CD14-positive monocyte (primary cell): ENCODE measurements around the gene ZC3H15. TPM values are rescaled to one million over a fixed set of nuclear protein-coding genes. Genes with fewer than 3 reads are reported as not detected.

Experiments
- DNase-seq, 3 donors: peaks; one replicate each; pipeline ENCODE4 v3.0.0-alpha.2; 2011 to 2022
- H2AFZ ChIP-seq: 2 replicates; pipeline ENCODE4 v1.6.0; 2012; ENCODE audit warnings: mild to moderate bottlenecking, low read depth, low read length, inconsistent platforms; ENCODE audit not compliant: insufficient read depth, poor library complexity, severe bottlenecking
- H3K27ac ChIP-seq, 2 donors: 1 replicate in 1 of 2; 2 replicates in 1 of 2; pipeline ENCODE4 v1.5.1; 2012 to 2013; ENCODE audit warnings: low read length in 2 of 2, control low read depth in 1 of 2, inconsistent platforms in 1 of 2, low read depth in 1 of 2, mild to moderate bottlenecking in 1 of 2
- H3K27me3 ChIP-seq, 2 donors: one replicate each; pipeline versions ENCODE4 v1.6.0 to v1.6.1; 2011 to 2013; ENCODE audit warnings: low read length in 2 of 2; ENCODE audit not compliant: control insufficient read depth in 2 of 2, insufficient read depth in 2 of 2
- H3K36me3 ChIP-seq, 2 donors: replicated peaks in 1 of 2; 1 replicate in 1 of 2; 2 replicates in 1 of 2; pipeline versions ENCODE4 v1.5.1 to v1.6.1; 2012 to 2013; ENCODE audit warnings: low read length in 2 of 2, control low read depth in 1 of 2, inconsistent platforms in 1 of 2, mild to moderate bottlenecking in 1 of 2; ENCODE audit not compliant: insufficient read depth in 2 of 2, control insufficient read depth in 1 of 2
- H3K4me1 ChIP-seq, 2 donors: 1 replicate in 1 of 2; 2 replicates in 1 of 2; pipeline versions ENCODE4 v1.5.1 to v1.6.1; 2012 to 2013; ENCODE audit warnings: low read length in 2 of 2, control low read depth in 1 of 2, inconsistent platforms in 1 of 2, mild to moderate bottlenecking in 1 of 2, moderate library complexity in 1 of 2; ENCODE audit not compliant: insufficient read depth in 2 of 2, control insufficient read depth in 1 of 2
- H3K4me2 ChIP-seq: replicated peaks from 2 replicates; pipeline ENCODE3; 2012; ENCODE audit warnings: low read length, moderate library complexity, mild to moderate bottlenecking; ENCODE audit not compliant: poor library complexity, severe bottlenecking; ENCODE audit errors: extremely low read depth
- H3K4me3 ChIP-seq, 3 experiments: fragments of 200-600 bp in 1 of 3; sonication (generic) in 1 of 3; replicated peaks in 1 of 3; 1 replicate in 2 of 3; 2 replicates in 1 of 3; pipeline ENCODE4 v1.5.1; 2011 to 2013; ENCODE audit warnings: low read length in 3 of 3, mild to moderate bottlenecking in 3 of 3, control low read depth in 2 of 3, low read depth in 2 of 3, inconsistent platforms in 1 of 3, moderate library complexity in 1 of 3
- H3K79me2 ChIP-seq: 2 replicates; pipeline ENCODE4 v1.6.0; 2012; ENCODE audit warnings: mild to moderate bottlenecking, control low read depth, inconsistent platforms, low read length, moderate library complexity; ENCODE audit not compliant: insufficient read depth
- H3K9ac ChIP-seq: 2 replicates; pipeline ENCODE4 v1.6.0; 2017; ENCODE audit warnings: low read length, mild to moderate bottlenecking; ENCODE audit not compliant: insufficient read depth, poor library complexity, severe bottlenecking
- H3K9me3 ChIP-seq, 2 donors: replicated peaks in 1 of 2; 1 replicate in 1 of 2; 2 replicates in 1 of 2; pipeline versions ENCODE4 v1.5.1 to v1.6.1; 2012 to 2013; ENCODE audit warnings: low read length in 2 of 2, control low read depth in 1 of 2; ENCODE audit not compliant: control insufficient read depth in 1 of 2, insufficient read depth in 1 of 2
- H4K20me1 ChIP-seq: 2 replicates; pipeline ENCODE4 v1.6.0; 2012; ENCODE audit warnings: mild to moderate bottlenecking, low read length, control low read depth, moderate library complexity; ENCODE audit not compliant: insufficient read depth
- H3K27ac Mint-ChIP-seq, 7 donors: one replicate each; pipeline ENCODE4 v1.8.0; 2020; ENCODE audit warnings: mild to moderate bottlenecking in 7 of 7, mixed read lengths in 7 of 7, moderate library complexity in 6 of 7, inconsistent platforms in 2 of 7
- H3K27me3 Mint-ChIP-seq, 3 donors: one replicate each; pipeline ENCODE4 v1.8.0; 2021 to 2022; ENCODE audit warnings: low read depth in 3 of 3, mild to moderate bottlenecking in 3 of 3, mixed read lengths in 3 of 3, moderate library complexity in 3 of 3, inconsistent platforms in 1 of 3
- H3K36me3 Mint-ChIP-seq, 2 donors: one replicate each; pipeline ENCODE4 v1.8.0; 2020; ENCODE audit warnings: mixed read lengths in 2 of 2, inconsistent platforms in 1 of 2, mild to moderate bottlenecking in 1 of 2
- H3K4me1 Mint-ChIP-seq: one replicate; pipeline ENCODE4 v1.8.0; 2020; ENCODE audit warnings: mild to moderate bottlenecking, mixed read lengths
- H3K4me3 Mint-ChIP-seq, 2 donors: one replicate each; pipeline ENCODE4 v1.8.0; 2020; ENCODE audit warnings: mild to moderate bottlenecking in 2 of 2, mixed read lengths in 2 of 2, moderate library complexity in 1 of 2
- H3K9me3 Mint-ChIP-seq, 7 donors: one replicate each; pipeline ENCODE4 v1.8.0; 2020 to 2022; ENCODE audit warnings: mixed read lengths in 7 of 7, mild to moderate bottlenecking in 6 of 7, moderate library complexity in 6 of 7, inconsistent platforms in 2 of 7
- CTCF ChIP-seq: fragments of 200-600 bp; IDR thresholded peaks from one replicate; pipeline ENCODE4 v1.8.0; 2022; ENCODE audit warnings: antibody characterized with exemption, mild to moderate bottlenecking
- WGBS: methylation state at CpG from one replicate; pipeline ENCODE4 v1.1.5; 2013; ENCODE audit warnings: missing lambda C conversion rate; ENCODE audit not compliant: insufficient coverage; 5-methylcytosine and 5-hydroxymethylcytosine counted together
- intact Hi-C, 2 donors: fragments of 100-400 bp; cut with micrococcal nuclease; formaldehyde crosslinking; loops; one replicate each; pipeline versions ENCODE4 v1.15.0 to v1.15.1; 2023
- polyA plus RNA-seq, 3 donors: library from polyadenylated mRNA; depleted of rRNA in 1 of 3; unstranded in 2 of 3; stranded (reverse) in 1 of 3; fragments of 300-500 nt in 2 of 3; fragments of >200 nt in 1 of 3; fragmentation: Illumina TruSeq in 2 of 3; gene quantifications; 1 replicate in 2 of 3; 2 replicates in 1 of 3; pipeline ENCODE4 v1.2.3, GENCODE V29; 2012 to 2021

ZC3H15 gene
- polyA plus RNA-seq, 3 donors: 39.4 to 52.8 (median 40.6) TPM

GRCh38 chr2:186535861-186536260 lies 49.8 kb downstream of the ZC3H15 start:
- intact Hi-C loops: no loop called here
- Histone ChIP-seq H3K79me2 (no peaks in the 10 kb centered on the region), H3K27ac (no peak overlapping the region), H2AFZ (no peak overlapping the region), H3K4me2 (no peak overlapping the region), H3K9me3 (no peaks in the 10 kb centered on the region), H3K36me3 (no peaks in the 10 kb centered on the region), H3K4me1 (no peaks in the 10 kb centered on the region), H3K27me3 (no peaks in the 10 kb centered on the region), H4K20me1 (no peaks in the 10 kb centered on the region), H3K4me3 (no peak overlapping the region), H3K9ac (no peak overlapping the region)
- DNase-seq: no peak
- TF ChIP-seq CTCF: no peak
- Mint-ChIP-seq H3K27me3 (peaks cover 0 to 4% (median 0%) of the 10 kb centered on the region in 3 donors), H3K4me1 (no peaks in the 10 kb centered on the region), H3K27ac (no peak overlapping the region), H3K36me3 (no peaks in the 10 kb centered on the region), H3K9me3 (peaks cover 0 to 3% (median 0%) of the 10 kb centered on the region in 7 donors), H3K4me3 (no peak overlapping the region)
- WGBS: 80% methylated on average over 2 of the region's 3 CpGs

DNA sequence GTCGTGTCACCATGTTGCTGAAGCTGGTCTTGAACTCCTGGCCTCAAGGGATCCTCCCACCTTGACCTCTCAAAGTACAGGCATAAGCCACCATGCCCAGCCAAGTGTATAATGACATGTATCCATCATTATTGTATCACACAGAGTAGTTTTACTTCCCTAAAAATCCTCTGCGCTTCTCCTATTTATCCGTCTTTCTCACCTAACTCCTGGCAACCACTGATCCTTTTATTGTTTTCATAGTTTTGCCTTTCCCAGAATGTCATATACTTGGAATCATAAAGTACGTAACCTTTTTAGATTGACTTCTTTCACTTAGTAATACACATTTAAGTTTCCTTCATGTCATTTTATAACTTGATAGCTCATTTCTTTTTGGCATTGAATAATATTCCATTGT lies 51.0 kb downstream of the ZC3H15 start:
- H3K4me2 ChIP-seq: no peak overlapping the region
- intact Hi-C loops: no loop called here
- H3K36me3 Mint-ChIP-seq: no peaks in the 10 kb centered on the region
- H3K9me3 ChIP-seq: no peaks in the 10 kb centered on the region
- no peaks in the 10 kb centered on the region for H3K4me1 ChIP-seq
- no peak overlapping the region for H3K9ac ChIP-seq
- no peaks in the 10 kb centered on the region for H3K36me3 ChIP-seq
- no peak overlapping the region for H3K27ac ChIP-seq
- WGBS: 40% methylated on average over 1 of the region's 4 CpGs
- H3K79me2 ChIP-seq: no peaks in the 10 kb centered on the region
- no peak overlapping the region for H3K4me3 Mint-ChIP-seq
- TF ChIP-seq CTCF: no peak
- no peaks in the 10 kb centered on the region for H3K27me3 ChIP-seq
- H3K4me1 Mint-ChIP-seq: no peaks in the 10 kb centered on the region
- H4K20me1 ChIP-seq: no peaks in the 10 kb centered on the region
- no peak overlapping the region for H3K27ac Mint-ChIP-seq
- no peak for DNase-seq
- peaks cover 0 to 3% (median 0%) of the 10 kb centered on the region in 7 donors for H3K9me3 Mint-ChIP-seq
- no peak overlapping the region for H3K4me3 ChIP-seq
- H2AFZ ChIP-seq: no peak overlapping the region
- peaks cover 0 to 4% (median 0%) of the 10 kb centered on the region in 3 donors for H3K27me3 Mint-ChIP-seq
